Measurements from ENCODE around the gene ALCAM.

DNA sequence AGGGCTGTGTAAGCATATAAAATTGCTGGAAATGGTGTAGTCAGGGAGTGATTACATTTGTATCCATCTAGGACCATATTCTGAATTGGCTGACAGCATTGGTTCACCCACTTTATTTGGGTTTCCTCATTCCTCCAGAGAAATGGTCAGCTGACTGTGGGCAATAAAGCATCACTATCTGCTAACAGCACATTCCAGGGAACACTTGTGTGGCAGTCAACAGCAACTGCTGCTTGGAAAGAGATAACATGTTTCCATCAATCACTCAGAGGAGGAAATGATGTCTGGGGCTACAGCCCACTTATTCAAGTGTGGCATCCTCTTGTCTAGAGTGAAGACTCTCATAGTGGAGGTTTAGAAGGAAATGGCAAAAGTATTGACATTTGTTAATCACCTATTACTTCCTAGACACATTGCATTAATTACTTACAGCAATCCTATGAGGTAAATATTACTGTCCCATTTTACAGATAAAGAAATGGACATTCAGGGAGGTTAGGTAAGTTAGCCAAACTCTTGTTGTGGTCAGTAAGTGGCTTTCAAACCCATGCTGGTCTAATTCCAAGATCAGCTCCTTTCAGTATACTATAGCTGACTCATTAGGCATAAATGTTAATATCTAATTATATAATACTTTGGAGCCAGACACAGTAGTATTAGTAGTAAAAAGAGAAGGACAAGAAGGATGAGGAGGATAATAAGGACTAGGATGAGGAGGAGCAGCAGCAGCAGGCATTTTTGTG lies 247.8 kb downstream of the ALCAM start:
- TF ChIP-seq EZH2 (IDR thresholded peaks at IDR 0.05): no peak
- no peak for TF ChIP-seq POLR2AphosphoS5 (IDR thresholded peaks at IDR 0.05; ENCODE audit: borderline replicate concordance, low read depth, low read length)
- TF ChIP-seq FOXP2 (optimal IDR thresholded peaks at IDR 0.05; ENCODE audit: control extremely low read depth, extremely low read length, insufficient read depth): no peak

Measured in SK-N-MC (cell line).